Suprapubic skin (tissue), 4 donors: ENCODE results near the gene MCTP1.

ENCODE experiments used
- POLR2A ChIP-seq, 2 donors: fragments of 450-650 bp; IDR thresholded peaks; one replicate each; pipeline ENCODE4 v1.6.1; 2017; ENCODE audit warnings: antibody characterized with exemption in 2 of 2, mild to moderate bottlenecking in 2 of 2, moderate library complexity in 2 of 2
- POLR2AphosphoS5 ChIP-seq, 3 donors: sonication (generic); formaldehyde crosslinking; IDR thresholded peaks; one replicate each; pipeline ENCODE4 v1.6.1; 2017; ENCODE audit warnings: antibody characterized with exemption in 3 of 3
- TF ChIP-seq, protein P1 (sequence below), 2 donors: fragments of 200-600 bp in 1 of 2; fragments of 450-650 bp in 1 of 2; sonication (generic) in 1 of 2; IDR thresholded peaks; one replicate each; pipeline ENCODE4 v1.5.1; 2016 to 2019; ENCODE audit warnings: antibody characterized with exemption in 2 of 2, mild to moderate bottlenecking in 1 of 2, moderate library complexity in 1 of 2

DNA sequence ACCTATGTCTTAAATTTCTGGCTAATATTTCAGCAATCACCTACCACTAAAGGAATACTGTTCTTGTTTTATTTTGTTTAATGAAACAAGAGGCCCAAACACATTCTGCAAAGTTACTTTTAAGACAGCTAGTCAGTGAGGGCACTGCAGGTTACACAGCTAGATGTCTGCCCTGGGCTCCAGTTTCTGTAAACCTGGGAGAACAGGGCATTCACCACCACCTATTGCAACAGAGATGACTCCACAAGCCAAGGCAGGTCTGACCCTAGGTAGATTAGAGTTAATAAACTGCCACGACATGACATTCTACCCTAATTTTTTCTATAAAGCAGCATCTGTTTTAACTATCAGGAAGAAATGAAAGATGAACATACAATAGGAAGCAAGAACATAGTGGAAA, 575.6 kb downstream of the MCTP1 start:
- TF ChIP-seq, protein P1, sequence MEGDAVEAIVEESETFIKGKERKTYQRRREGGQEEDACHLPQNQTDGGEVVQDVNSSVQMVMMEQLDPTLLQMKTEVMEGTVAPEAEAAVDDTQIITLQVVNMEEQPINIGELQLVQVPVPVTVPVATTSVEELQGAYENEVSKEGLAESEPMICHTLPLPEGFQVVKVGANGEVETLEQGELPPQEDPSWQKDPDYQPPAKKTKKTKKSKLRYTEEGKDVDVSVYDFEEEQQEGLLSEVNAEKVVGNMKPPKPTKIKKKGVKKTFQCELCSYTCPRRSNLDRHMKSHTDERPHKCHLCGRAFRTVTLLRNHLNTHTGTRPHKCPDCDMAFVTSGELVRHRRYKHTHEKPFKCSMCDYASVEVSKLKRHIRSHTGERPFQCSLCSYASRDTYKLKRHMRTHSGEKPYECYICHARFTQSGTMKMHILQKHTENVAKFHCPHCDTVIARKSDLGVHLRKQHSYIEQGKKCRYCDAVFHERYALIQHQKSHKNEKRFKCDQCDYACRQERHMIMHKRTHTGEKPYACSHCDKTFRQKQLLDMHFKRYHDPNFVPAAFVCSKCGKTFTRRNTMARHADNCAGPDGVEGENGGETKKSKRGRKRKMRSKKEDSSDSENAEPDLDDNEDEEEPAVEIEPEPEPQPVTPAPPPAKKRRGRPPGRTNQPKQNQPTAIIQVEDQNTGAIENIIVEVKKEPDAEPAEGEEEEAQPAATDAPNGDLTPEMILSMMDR (IDR thresholded peaks at IDR 0.05) = no peak
- TF ChIP-seq POLR2A (IDR thresholded peaks at IDR 0.05) (no peak), POLR2AphosphoS5 (IDR thresholded peaks at IDR 0.05) (no peak)
